ENCODE data around the gene KIAA0825.
"Not testable (repeated sequence)": the region's sequence is repeated elsewhere in the genome, so short reads cannot be mapped to it uniquely, and the experiment has no call there.

The KIAA0825 gene

GRCh38 chr5:94367900-94368299, 250.5 kb downstream of the KIAA0825 start:
- no peak for DNase-seq

GRCh38 chr5:94366811-94367210, 251.6 kb downstream of the KIAA0825 start:
- DNase-seq = no peak

GRCh38 chr5:94362857-94363256, 255.5 kb downstream of the KIAA0825 start:
- DNase-seq = no peak

GRCh38 chr5:94361832-94362796, 256.3 kb downstream of the KIAA0825 start:
- DNase-seq = no peak

- no peak for DNase-seq
Observed at GRCh38 chr5:94361161-94361560, 257.2 kb downstream of the KIAA0825 start.

GRCh38 chr5:94360382-94361130, 257.8 kb downstream of the KIAA0825 start:
- DNase-seq = no peak

- DNase-seq = no peak
Observed at GRCh38 chr5:94359880-94360279, 258.5 kb downstream of the KIAA0825 start.

GRCh38 chr5:94355811-94356210, 262.6 kb downstream of the KIAA0825 start:
- no peak for DNase-seq

GRCh38 chr5:94354837-94355485, 263.4 kb downstream of the KIAA0825 start:
- DNase-seq = not testable (repeated sequence)

GRCh38 chr5:94353605-94354004, 264.8 kb downstream of the KIAA0825 start:
- DNase-seq = no peak

GRCh38 chr5:94347130-94347529, 271.3 kb downstream of the KIAA0825 start:
- DNase-seq = no peak

- no peak for DNase-seq
Observed at GRCh38 chr5:94345257-94345656, 273.1 kb downstream of the KIAA0825 start.

GRCh38 chr5:94337617-94338016, 280.8 kb downstream of the KIAA0825 start:
- DNase-seq = no peak

GRCh38 chr5:94335936-94336335, 282.5 kb downstream of the KIAA0825 start:
- no peak for DNase-seq

GRCh38 chr5:94329115-94329514, 289.3 kb downstream of the KIAA0825 start:
- DNase-seq = no peak

- DNase-seq = no peak
Observed at GRCh38 chr5:94326586-94326985, 291.8 kb downstream of the KIAA0825 start.

- no peak for DNase-seq
Observed at GRCh38 chr5:94316916-94317838, 301.2 kb downstream of the KIAA0825 start.

- no peak for DNase-seq
Observed at GRCh38 chr5:94314460-94315131, 303.8 kb downstream of the KIAA0825 start.

- no peak for DNase-seq
Observed at GRCh38 chr5:94313696-94314095, 304.7 kb downstream of the KIAA0825 start.

- DNase-seq = no peak
Observed at GRCh38 chr5:94313188-94313587, 305.2 kb downstream of the KIAA0825 start.

- DNase-seq = no peak
Observed at GRCh38 chr5:94312298-94312697, 306.1 kb downstream of the KIAA0825 start.

- no peak for DNase-seq
Observed at GRCh38 chr5:94310833-94311232, 307.6 kb downstream of the KIAA0825 start.

Data from CD4-positive, alpha-beta T cell treated with Interleukin-4 for 4 hours (primary cell).